Anterior cingulate cortex (tissue), 58 donors: ENCODE measurements around the gene SLC12A8.

Experiments used
- DNase-seq, 58 donors: peaks; one replicate each; lab custom pipeline; 2025; lab: John Stamatoyannopoulos, UW

SLC12A8 gene, protein sequence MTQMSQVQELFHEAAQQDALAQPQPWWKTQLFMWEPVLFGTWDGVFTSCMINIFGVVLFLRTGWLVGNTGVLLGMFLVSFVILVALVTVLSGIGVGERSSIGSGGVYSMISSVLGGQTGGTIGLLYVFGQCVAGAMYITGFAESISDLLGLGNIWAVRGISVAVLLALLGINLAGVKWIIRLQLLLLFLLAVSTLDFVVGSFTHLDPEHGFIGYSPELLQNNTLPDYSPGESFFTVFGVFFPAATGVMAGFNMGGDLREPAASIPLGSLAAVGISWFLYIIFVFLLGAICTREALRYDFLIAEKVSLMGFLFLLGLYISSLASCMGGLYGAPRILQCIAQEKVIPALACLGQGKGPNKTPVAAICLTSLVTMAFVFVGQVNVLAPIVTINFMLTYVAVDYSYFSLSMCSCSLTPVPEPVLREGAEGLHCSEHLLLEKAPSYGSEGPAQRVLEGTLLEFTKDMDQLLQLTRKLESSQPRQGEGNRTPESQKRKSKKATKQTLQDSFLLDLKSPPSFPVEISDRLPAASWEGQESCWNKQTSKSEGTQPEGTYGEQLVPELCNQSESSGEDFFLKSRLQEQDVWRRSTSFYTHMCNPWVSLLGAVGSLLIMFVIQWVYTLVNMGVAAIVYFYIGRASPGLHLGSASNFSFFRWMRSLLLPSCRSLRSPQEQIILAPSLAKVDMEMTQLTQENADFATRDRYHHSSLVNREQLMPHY

DNA sequence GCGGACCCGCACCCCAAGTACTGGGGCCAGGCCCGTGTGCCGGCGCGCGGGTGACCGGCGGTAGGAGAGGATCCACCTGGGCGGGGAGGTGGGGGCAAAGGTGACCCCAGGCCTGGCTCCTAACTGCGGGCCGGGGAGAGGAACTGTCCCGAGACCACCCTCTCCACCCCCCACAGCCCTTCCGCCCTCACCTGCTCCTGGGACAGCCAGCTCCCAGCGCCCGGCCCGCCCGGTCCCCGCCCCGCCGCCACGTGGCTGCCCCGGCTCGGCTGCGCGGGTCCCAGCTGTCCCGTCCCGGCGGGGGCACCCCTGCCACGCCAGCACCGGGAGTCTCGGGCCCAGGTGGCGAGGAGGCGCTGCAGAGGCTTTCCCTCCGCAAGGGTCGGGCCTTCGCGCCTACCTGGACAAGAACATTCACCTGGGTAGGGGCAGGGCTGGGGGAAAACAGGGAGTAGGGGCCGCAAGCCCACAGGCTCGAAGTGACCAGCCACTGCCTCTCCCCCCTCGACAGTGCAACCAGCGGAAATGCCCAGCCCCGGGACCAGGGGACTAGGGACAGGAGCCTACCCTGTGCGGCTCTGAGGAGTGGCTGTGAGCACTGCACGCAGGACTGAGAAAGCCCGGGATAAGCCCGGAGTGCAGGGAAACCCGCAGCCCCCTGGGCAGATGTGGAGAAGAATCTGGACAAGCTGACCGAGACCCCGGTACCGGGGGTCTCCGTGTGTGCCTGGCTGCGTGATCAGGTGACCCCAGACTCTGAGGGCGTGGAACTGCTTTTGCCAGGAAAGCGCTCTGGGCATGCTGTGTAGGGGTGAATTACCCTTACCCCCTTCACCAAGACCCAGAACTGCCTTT lies at the start of gene SLC12A8:
Gene SLC12A8 (minus strand): TSS at position 240 of the 855 bp plus-strand sequence. CDS start 1,399 bp downstream, outside the sequence.
- DNase-seq = no peak

DNA sequence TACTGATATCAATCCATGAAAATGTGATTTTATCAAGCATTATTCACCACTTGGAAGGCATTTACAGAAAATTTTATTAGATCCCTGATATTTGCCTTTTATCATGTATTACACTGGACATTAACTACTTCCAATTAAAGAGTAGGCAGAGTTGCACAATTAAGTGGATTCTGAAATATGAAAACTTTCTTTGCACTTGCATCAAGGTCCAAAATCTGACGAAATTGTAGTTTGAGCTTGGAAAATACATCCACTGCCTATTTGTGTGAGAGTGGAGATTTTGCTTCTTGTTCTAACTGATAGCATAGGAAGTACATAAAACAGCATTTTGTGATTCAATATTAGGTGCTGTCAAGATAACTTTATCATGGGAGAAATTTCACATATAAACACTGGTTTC lies 49.6 kb upstream of the SLC12A8 start:
- no peak for DNase-seq

DNA sequence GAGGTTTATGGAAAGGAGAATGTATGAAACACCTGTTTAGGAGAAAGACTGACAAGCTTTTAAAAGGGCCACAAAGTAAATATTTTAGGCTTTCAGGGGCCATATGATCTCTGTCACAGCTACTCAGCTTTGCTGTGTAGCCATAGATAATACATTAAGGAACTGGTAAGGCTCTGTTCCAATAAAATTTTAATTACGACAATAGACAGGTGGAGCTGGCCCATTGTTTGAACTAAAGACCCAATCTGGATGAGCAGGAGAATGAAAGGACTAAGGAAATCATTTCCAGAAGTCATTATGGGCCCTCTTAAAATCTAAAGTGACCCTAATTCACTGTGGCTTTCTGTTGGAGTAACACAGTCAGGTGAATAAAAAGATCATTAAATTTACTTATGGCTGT lies 48.5 kb upstream of the SLC12A8 start:
- no peak for DNase-seq

DNA sequence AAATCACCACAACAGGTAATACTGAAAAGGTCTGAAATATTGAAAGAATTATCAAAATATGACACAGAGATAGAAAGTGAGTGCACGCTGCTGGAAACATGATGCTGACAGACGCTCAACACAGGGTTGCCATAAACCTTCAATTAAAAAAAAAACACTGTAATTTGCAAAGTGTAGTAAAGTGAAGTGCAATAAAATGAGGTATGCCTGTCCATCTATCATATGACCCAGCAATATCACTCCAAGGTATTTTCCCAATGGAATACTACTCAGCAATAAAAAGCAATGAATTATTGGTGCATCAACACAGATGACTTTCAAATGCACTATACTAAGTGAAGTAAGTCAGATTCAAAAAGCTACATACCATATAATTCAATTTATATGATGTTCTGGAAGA lies 47.6 kb upstream of the SLC12A8 start:
- DNase-seq = no peak

DNA sequence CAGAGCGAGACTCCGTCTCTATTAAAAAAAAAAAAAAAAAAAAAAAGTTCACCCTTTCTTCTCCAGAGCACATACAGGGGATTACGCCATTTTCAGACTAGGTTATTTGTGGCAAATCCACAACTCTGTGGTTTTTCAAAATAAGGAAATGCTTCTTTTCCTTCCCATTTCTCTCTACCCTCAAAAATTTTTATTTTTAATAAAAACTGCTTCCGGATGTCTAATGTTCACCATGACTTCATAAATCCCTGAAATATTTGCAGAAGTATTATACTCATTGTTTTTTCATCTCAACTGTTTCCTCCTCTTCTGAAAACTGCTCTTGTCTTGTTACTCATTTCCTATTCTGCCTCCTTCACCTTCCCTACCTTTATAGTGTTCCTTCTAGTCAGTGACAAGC lies 45.0 kb upstream of the SLC12A8 start:
- DNase-seq = no peak

DNA sequence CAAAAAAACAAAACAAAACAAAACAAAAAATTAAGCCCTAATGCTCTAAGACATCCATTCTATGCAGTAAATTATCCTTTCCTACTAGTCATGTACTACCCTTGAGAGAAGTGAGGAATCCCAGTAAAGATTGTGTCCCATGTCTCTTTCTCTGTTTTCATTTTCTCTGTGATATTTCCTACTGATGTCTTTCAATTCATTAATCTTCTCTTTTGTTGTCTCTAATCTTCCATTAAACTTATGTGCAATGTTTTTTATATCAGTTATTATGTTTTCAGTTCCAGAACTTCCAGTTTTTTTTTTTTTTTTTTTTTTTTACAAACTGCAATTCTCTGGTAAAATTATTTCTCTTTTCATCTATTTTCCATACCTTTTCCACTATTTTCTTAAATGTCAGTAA lies 44.1 kb upstream of the SLC12A8 start:
- DNase-seq = no peak

DNA sequence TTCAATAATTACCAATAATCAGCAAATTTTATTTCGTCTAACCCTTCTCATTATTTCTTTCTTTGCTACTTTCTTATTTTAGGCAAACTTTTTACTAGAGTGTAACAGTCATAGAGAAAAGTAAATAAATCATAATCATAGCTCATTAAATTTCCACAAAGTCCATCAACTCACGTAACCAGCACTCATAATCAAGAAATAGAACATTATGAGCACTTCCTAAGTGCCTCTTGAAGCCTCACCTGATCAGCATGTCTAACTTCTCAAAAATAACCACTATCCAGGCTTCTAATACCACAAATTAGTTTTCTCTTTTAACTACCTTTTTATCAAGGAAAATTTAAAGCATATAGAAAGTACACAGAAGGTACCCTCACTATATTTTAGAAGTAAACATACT lies 38.4 kb upstream of the SLC12A8 start:
- no peak for DNase-seq

DNA sequence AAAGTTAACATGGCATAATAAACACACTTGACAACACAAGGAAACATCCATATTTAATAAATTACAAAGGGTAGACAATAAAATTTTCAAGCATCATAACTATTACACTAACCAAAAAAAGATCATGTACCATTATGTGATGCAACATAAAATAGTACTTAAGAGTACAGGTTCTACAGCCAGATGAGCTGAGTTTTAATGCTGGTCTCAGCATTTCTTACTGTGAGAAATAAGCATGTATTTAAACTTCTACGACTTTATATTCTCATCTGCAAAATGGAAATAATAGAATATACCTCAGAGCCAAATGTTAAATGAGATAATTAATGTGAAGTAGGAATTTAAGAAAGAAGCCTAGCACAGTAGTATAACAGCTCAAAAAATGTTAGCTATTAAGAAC lies 33.7 kb upstream of the SLC12A8 start:
- no peak for DNase-seq

DNA sequence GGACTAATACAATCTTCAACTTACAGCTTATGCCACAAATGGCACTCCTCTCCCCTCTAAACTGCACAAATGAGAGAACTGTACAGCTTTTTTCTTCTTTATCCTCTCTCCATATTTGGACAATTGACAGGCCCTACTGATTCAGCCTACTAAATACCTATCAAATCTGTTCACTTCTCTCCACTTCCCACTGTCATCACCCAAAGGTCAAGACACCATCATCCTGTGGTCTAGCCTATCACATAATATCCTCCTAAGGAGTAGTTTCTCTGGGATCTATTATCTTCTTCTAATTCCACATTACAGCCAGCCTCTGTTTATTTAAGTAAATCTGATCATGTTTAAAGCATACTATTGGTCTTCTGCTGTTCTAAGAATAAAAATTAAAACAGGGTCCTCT lies 33.0 kb upstream of the SLC12A8 start:
- no peak for DNase-seq

DNA sequence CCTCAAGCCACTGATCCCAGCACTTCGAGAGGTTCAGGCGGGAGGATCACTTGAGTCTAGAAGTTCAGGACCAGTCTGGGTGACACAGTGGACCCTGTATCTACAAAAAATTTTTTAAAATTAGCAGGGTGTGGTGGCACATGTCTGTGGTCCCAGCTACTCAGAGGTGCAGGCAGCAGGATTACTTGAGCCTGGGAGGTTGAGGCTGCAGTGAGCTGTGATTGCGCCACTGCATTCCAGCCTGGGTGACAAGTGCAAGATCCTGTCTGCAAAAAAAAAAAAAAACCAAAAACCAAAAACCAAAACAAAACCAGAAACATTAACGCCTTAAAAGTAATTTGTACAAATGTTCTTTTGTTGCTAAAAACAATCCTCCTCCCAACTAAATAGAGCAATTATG lies 27.9 kb upstream of the SLC12A8 start:
- DNase-seq = no peak

DNA sequence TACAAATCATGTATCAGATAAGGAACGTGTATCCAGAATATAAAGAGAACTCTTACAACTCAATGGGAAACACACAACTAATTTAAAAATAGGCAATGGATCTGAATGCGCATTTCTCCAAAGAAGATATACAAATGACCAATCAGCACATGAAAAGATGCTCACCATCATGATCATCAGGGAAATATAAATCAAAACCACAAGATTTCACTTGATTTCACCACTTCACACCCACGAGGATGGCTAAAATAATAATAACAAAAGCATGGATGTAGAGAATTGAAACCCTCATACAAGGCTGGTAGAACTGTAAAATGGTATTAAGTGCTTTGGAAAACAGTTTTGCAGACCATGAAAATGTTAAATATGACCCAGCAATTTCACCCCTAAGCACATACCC lies 26.7 kb upstream of the SLC12A8 start:
- no peak for DNase-seq

DNA sequence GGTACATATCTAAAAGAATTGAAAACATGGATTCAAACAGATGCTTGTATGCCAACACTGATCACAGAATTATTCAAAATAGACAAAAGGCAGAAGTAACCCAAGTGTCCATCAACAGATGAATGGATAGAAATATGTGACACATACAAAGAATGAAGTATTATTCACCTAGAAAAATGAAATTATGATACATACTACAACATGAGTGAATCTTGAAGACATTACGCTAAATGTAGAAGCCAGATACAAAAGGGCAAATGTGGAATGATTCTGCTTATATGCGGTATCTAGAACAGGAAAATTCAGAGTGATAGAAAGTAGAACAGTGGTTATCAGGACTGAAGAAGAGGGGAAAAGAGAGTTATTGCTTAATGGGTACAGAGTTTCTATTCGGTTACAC lies 26.2 kb upstream of the SLC12A8 start:
- DNase-seq = no peak

DNA sequence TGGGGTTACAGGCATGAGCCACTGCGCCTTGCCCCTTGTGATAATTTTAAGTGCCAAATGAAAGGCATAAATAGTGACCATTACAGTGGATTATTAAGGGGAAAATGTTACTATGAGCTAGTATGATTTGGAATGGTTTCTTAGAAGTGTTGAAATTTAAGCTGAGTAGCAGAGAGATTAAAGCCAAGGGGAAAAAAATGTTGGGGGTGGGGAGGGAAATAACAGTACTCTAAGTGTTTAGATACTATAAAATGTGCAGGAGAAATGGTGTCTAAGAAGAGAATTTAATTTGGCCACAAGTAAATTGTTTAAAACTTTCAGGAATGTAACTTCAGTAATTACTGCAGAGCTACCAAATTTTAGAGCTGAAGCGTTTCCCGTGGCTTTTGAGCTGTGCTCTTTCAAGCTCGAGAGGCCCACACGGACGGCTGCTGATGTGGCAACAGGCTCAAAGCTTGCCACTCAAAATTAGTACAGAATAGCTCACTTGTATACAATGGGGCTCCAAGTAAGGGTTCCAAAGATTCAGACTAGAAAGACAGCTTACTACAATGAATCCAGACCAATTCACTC lies 23.9 kb upstream of the SLC12A8 start:
- no peak for DNase-seq

DNA sequence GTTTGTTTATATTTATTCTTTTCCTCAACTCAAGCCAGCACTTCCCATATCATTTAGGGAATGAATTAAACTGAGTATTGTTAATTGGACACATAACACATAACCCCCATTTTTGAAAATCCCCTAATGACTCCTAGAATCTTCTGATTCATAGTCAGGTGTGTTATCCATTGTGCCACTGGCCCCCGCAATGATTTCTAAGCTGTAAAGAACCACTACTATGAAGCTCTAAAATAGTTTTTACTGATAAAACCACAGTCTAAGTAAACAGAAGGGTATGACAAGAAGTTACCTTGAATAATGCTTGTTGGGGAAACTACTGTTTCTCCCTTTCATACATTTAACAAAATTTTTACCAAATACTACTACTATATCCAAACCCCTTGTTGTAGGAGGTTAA lies 22.3 kb upstream of the SLC12A8 start:
- DNase-seq = no peak

DNA sequence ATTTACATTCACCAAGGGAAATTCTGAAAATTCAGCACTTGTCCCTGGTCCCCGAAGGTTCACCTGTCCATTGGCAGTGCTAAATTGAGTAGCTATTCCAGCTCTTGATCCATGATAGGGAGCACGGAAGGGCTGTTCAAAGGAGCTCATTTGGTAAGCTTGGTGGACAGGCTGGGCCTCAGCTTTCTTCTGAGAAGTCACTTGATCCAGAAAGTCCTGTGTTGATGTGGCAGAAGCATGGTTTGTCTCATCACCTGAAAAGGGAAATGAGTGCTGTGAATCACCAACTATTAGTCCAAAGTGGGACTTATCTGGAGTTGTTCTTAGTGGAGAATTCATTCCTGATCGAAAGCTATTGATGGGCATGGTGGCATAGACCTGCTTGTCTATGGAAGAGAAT lies 19.9 kb upstream of the SLC12A8 start:
- DNase-seq = no peak

DNA sequence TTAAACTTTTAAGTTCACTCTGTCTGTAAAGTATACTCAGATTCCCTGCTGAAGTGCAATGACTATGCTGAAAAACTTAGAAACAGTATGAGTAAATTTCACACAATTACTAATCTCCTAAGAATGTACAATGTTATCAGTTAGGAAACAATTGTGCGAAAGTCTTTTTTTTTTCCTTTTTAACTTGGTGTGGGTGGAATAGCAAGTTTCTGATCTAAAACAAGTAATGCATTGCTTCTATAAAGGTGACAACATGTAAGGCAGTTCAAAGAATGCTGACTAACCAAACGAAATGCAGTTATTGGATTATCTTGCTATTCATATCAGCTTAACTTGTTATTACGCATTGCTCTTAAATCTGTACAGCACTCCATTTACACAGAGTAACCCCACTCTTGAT lies 19.3 kb upstream of the SLC12A8 start:
- DNase-seq = no peak

DNA sequence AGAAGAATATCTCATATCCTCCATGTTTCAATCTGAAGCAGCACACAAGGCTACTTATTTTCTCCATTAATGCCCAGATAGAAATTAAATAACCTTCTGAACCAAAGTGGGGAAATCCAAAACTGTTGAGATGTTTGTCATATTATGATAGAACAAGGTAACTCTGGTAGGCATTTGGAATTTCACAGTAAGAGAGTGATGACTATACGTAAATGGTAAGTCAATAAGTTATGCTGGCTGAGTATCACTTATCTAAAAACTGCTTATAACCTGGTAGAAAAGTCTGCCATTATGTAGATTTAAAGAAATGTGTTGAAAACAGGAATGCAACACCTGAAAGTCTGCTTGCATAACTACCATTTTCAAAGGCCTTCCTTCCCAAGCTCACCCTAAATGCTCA lies 17.2 kb upstream of the SLC12A8 start:
- no peak for DNase-seq

DNA sequence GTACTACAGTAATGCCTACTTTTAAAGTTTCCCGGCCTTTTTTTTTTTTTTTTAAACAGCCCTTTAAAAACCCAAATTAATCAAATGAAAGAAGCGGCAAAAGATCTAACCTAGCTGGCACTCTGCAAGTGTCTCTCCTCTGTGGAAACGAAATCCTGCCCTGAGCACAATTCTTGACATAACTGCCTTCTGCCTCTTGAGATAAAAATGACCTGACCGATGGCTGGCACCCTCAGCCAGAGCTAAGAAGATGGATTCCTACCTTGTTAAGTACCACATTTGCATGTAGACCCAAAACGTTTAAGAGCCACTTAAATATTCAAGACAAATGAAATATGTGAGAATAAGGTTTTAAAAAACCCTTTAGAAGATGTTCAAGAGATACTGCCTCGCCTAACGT lies 16.6 kb upstream of the SLC12A8 start:
- no peak for DNase-seq

DNA sequence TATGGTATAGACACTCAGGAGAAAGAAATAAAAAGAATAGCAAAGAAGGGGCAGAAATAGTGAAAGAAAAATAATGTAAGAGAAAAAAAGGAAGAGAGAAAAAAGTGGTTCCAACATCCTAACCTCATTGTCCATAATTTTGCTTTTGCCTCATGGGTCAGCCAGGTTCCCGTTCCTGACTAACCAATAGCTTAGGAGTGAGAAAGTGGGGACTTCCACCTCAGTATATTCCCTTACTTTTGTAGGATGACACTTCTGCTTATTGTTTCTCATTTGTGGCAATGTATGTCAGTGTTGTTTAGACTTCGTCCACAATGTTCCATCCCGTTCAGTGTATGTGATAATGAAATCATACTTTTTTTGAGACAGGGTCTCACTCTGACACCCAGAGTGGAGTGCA lies 9.3 kb upstream of the SLC12A8 start:
- no peak for DNase-seq

DNA sequence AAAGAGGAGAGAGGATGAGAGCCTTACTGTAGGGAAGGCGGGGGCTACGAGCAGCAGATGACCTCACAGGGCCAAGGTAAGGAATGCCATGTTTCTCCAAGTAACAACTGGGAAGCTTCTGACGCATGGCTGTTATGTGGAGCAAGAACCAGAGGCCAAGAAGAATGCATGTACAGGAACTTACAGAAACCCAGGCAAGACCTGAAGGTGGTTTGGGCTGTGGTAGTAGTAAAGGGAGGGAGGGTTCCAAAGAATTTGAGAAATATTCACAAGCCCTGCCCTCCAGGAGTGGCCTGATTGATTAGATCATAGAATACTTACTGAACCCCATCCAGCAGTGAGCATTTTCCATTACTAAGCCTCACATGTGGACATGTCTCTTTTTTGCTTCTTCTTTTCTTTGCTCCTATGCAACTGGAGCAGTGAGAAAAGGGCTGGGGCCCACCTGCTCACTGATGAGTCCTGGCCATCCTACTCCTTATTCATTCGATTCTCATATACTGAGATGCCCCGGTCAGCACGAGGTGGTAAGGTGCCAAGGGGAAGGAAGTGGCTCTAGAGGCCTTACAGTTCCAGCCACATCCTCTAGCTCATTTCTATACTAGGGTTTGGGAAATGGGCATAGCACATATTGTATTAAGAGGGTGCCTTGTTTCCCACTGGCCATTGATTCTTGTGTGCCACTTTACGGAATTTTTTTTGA lies 8.3 kb upstream of the SLC12A8 start:
- no peak for DNase-seq
